Lower leg skin (tissue), 4 donors: ENCODE results near the gene BRINP1. TPM values are rescaled to one million over a fixed set of nuclear protein-coding genes. Genes with fewer than 3 reads are reported as not detected.

Experiments
- DNase-seq, 2 donors: peaks; one replicate each; pipeline ENCODE4 v3.0.0-alpha.2; 2019; ENCODE audit warnings: low spot score in 2 of 2
- H3K4me3 ChIP-seq: fragments of 200-600 bp; sonication (generic); 2 replicates; pipeline ENCODE4 v1.5.1; 2017; ENCODE audit warnings: mild to moderate bottlenecking, low read depth; ENCODE audit not compliant: poor library complexity, severe bottlenecking
- CTCF ChIP-seq, 3 donors: fragments of 450-650 bp; IDR thresholded peaks; one replicate each; pipeline ENCODE4 v1.5.1; 2016; ENCODE audit warnings: antibody characterized with exemption in 3 of 3, mild to moderate bottlenecking in 3 of 3, moderate library complexity in 2 of 3
- POLR2A ChIP-seq, 2 donors: fragments of 450-650 bp; IDR thresholded peaks; one replicate each; pipeline ENCODE4 v1.6.1; 2016 to 2017; ENCODE audit warnings: antibody characterized with exemption in 2 of 2, mild to moderate bottlenecking in 1 of 2, moderate library complexity in 1 of 2
- WGBS, 2 donors: methylation state at CpG; one replicate each; pipeline ENCODE4 v1.1.5; 2018; 5-methylcytosine and 5-hydroxymethylcytosine counted together
- intact Hi-C: fragments of 100-400 bp; cut with DNase I; formaldehyde crosslinking; loops from one replicate; pipeline ENCODE4 v1.15.0; 2023; ENCODE audit warnings: low total_unique reads
- total RNA-seq, 4 donors: library from RNA; depleted of rRNA; stranded (reverse); fragments of >200 nt; gene quantifications; one replicate each; pipeline ENCODE4 v1.1.0, GENCODE V29; 2016

BRINP1 gene
- total RNA-seq, 4 donors from 2014 or later, result 0.10 to 0.16 TPM; not detected in 2

GRCh38 chr9:119291554-119291953 lies 77.7 kb downstream of the BRINP1 start:
- WGBS, 2 donors, result 39 to 48% methylated on average over 1 of the region's 1 CpG
- TF ChIP-seq CTCF (IDR thresholded peaks at IDR 0.05) (no peak), POLR2A (IDR thresholded peaks at IDR 0.05) (no peak)
- no peak for DNase-seq
- no peak overlapping the region for H3K4me3 ChIP-seq
- intact Hi-C loops, result no loop called here

GRCh38 chr9:119289740-119290433 lies 79.3 kb downstream of the BRINP1 start:
- DNase-seq, result peak in 1 of 2 donors; percentile 66
- intact Hi-C loops, result loop anchor here (1.0 kb wide), 1 partner anchor 45 kb away; no protein-coding TSS in a partner anchor
- 20 to 45% methylated on average over 3 of the region's 3 CpGs for WGBS, 2 donors
- TF ChIP-seq CTCF (IDR thresholded peaks at IDR 0.05) (peak in 1 of 3 donors; percentile 36), POLR2A (IDR thresholded peaks at IDR 0.05) (no peak)
- no peak overlapping the region for H3K4me3 ChIP-seq

DNA sequence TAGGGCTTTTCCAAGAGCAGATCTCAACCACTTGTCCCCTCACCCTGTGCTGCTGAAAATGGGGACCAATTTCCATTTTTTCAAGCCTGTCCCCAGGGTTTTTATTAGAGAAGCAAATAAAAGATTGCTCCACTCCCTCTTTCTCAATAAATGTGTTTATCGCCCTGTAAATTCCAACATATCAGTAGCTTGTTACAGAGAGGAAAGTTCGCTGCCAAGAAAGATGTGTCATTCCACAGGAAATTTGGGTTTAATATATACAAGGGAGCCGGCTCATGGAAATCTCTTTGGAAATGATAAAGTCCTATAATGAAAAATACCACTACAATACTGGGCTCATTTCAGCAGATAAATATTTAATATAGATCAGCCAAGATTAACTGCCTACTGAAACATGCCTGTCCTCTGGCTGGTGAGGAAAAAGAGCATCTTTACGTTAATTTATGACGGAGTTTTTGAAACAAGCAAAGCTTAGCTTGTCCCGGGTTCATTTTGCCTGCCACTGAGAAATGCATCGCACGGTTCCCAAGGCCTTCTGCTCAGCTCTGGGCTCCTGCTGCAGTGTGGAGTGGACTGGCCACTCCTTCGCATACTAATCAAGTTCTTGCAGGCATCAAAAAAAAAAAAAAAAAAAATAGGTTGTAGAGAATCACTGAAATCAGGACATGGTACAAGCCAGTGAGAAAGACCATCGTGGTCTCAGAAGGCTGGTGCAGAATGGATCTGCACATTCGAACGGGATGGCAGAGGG lies 84.5 kb downstream of the BRINP1 start:
- H3K4me3 ChIP-seq, result no peak overlapping the region
- no peak for TF ChIP-seq POLR2A (IDR thresholded peaks at IDR 0.05)
- TF ChIP-seq CTCF (IDR thresholded peaks at IDR 0.05), result no peak
- intact Hi-C loops, result no loop called here
- WGBS, 2 donors, result 55 to 65% methylated on average over 12 of the region's 12 CpGs
- no peak for DNase-seq

DNA sequence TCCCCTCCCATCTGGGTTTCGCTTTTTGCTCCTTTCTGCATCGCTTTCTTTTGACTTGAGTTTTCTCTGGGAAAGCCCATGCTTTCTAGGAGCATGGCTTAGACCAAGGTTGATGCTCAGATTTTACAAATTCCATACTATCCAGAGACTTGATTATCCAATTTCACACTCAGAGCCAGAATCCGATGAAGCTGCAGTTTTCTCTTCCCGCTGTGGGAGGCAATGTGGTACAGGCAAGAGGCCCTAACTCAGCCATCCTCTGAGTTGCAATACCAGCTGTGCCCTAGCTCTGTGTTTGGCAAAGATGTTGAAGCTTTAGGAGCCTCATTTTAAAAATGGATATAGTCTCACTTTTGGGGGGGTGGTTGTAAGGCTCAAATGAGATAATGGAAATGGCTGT lies 85.1 kb downstream of the BRINP1 start:
- DNase-seq, result no peak
- intact Hi-C loops, result no loop called here

GRCh38 chr9:119283078-119283794 lies 86.0 kb downstream of the BRINP1 start:
- no peak overlapping the region for H3K4me3 ChIP-seq
- peak in 1 of 2 donors; percentile 38 for DNase-seq

More for the DNA sequence above, 85.1 kb downstream of the BRINP1 start:
- TF ChIP-seq CTCF (IDR thresholded peaks at IDR 0.05), result no peak
- TF ChIP-seq POLR2A (IDR thresholded peaks at IDR 0.05), result no peak
- no peak overlapping the region for H3K4me3 ChIP-seq
- 60 to 67% methylated on average over 4 of the region's 4 CpGs for WGBS, 2 donors

More at GRCh38 chr9:119283078-119283794, 86.0 kb downstream of the BRINP1 start:
- WGBS, 2 donors, result 49 to 58% methylated on average over 18 of the region's 18 CpGs
- intact Hi-C loops, result no loop called here
- no peak for TF ChIP-seq CTCF (IDR thresholded peaks at IDR 0.05)
- TF ChIP-seq POLR2A (IDR thresholded peaks at IDR 0.05), result no peak
